ENCODE measurements around the gene PLEKHG4B. TPM values are rescaled to one million over a fixed set of nuclear protein-coding genes. Genes with fewer than 3 reads are reported as not detected.

PLEKHG4B gene
- total RNA-seq, 1 donor from 2014 or later = not detected

DNA sequence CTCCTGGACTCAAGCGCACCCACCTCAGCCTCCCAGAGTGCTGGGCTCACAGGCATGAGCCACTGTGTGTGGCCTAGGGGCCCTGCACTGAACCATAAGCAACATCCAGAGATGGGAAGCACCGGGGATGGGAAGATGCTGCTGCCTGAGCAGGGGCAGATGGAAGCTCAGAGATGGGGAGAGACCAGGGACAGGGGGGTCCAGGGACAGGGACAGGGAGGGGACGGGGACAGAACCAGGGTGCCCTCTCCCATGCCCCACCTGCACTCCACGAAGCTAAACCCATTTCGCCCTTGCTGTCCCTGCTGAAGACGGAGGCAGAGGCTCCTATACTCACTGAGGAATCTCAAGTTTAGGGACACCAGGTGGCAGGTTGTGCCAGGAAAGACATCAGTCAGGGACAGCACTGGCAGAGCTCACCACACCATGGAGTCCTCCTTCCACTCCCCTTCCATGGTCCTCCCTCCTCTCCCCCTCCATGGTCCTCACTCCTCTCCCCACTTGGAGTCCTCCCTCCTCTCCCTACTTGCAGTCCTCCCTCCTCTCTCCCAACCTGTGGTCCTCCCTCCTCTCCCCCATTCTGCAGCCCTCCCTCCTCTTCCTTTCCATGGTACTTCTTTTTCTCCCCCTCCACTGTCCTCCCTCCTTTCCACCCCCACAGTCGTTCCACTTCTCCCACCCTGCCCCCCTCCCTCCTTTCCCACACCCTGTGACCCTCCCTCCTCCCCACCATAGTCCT lies 53.8 kb downstream of the PLEKHG4B start:
- DNase-seq (ENCODE audit: low read depth) (no peak), FAIRE-seq (no peak)
- Histone ChIP-seq H3K27me3 (ENCODE audit: control insufficient read depth, insufficient read depth, low read length) (peaks cover 2% of the 10 kb centered on the region), H3K36me3 (ENCODE audit: control insufficient read depth, insufficient read depth, low read length) (no peaks in the 10 kb centered on the region), H3K4me3 (ENCODE audit: low read depth, low read length) (no peak overlapping the region)
- TF ChIP-seq, protein P1, sequence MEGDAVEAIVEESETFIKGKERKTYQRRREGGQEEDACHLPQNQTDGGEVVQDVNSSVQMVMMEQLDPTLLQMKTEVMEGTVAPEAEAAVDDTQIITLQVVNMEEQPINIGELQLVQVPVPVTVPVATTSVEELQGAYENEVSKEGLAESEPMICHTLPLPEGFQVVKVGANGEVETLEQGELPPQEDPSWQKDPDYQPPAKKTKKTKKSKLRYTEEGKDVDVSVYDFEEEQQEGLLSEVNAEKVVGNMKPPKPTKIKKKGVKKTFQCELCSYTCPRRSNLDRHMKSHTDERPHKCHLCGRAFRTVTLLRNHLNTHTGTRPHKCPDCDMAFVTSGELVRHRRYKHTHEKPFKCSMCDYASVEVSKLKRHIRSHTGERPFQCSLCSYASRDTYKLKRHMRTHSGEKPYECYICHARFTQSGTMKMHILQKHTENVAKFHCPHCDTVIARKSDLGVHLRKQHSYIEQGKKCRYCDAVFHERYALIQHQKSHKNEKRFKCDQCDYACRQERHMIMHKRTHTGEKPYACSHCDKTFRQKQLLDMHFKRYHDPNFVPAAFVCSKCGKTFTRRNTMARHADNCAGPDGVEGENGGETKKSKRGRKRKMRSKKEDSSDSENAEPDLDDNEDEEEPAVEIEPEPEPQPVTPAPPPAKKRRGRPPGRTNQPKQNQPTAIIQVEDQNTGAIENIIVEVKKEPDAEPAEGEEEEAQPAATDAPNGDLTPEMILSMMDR (IDR thresholded peaks at IDR 0.05; ENCODE audit: insufficient read depth, low read length, severe bottlenecking) = no peak

DNA sequence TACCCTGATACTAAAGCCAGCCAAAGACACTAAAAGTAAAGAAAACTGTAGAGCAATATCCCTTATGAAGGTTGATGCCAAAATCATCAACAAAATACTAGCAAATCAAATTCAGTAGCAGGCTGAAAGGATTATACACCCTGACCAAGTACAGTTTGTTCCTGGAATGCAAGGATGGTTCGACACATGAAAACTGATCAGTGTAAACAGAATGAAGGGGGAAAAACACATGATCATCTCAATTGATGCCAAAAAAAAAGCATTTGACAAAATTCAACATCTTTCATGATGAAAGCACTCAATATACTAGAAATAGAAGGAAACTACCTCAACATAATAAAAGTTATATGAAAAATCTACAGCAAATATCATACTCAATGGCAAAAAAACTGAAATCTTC lies 55.8 kb downstream of the PLEKHG4B start:
- H3K4me3 ChIP-seq (ENCODE audit: low read depth, low read length) = no peak overlapping the region
- FAIRE-seq (no peak), DNase-seq (ENCODE audit: low read depth) (no peak)
- no peaks in the 10 kb centered on the region for H3K36me3 ChIP-seq (ENCODE audit: control insufficient read depth, insufficient read depth, low read length)
- peaks cover 2% of the 10 kb centered on the region for H3K27me3 ChIP-seq (ENCODE audit: control insufficient read depth, insufficient read depth, low read length)
- TF ChIP-seq, protein P1 (IDR thresholded peaks at IDR 0.05; ENCODE audit: insufficient read depth, low read length, severe bottlenecking) = no peak

GRCh38 chr5:149745-150485 lies 57.9 kb downstream of the PLEKHG4B start:
- Histone ChIP-seq H3K36me3 (ENCODE audit: control insufficient read depth, insufficient read depth, low read length) (no peaks in the 10 kb centered on the region), H3K27me3 (ENCODE audit: control insufficient read depth, insufficient read depth, low read length) (peaks cover 2% of the 10 kb centered on the region), H3K4me3 (ENCODE audit: low read depth, low read length) (no peak overlapping the region)
- DNase-seq (ENCODE audit: low read depth) (peak; percentile 90), FAIRE-seq (peak; percentile 23)
- TF ChIP-seq, protein P1 (IDR thresholded peaks at IDR 0.05; ENCODE audit: insufficient read depth, low read length, severe bottlenecking) = no peak

DNA sequence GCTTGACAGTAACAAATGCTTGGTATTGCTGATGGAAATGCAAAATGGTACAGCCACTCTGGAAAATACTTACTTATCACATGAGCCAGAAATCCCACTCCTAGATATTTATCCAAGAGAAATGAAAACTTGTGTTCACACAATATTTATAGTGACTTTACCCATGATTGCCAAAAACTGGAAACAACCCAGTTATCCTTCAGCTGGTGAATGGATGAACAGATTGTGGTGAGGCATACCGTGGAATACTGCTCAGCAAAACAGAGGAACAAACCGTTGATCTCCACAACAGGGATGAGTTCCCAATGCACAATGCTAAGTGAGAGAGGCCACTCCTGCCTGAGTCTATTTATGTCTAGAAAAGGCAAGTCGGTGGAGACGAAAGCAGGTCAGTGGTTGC lies 58.8 kb downstream of the PLEKHG4B start:
- no peaks in the 10 kb centered on the region for H3K36me3 ChIP-seq (ENCODE audit: control insufficient read depth, insufficient read depth, low read length)
- FAIRE-seq (no peak), DNase-seq (ENCODE audit: low read depth) (no peak)
- H3K27me3 ChIP-seq (ENCODE audit: control insufficient read depth, insufficient read depth, low read length) = peaks cover 3% of the 10 kb centered on the region
- H3K4me3 ChIP-seq (ENCODE audit: low read depth, low read length) = no peak overlapping the region
- TF ChIP-seq, protein P1 (IDR thresholded peaks at IDR 0.05; ENCODE audit: insufficient read depth, low read length, severe bottlenecking) = no peak

DNA sequence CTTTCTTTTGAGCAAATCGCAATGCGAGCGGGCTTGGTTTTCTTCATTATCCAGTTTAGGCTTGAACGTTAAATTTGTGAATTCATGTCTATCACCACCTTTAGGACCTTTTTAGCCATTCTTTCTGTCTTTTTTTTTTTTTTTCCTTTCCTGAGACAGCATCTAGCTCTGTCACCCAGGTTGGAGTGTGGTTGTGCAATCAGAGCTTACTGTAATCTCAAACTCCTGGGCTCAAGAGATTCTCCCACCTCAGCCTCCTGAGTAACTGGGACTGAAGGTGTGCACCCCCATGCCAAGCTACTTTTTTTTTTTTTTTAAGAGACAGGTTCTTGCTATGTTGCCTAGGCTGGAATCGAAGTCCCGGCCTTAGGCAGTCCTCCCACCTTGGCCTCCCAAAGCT lies 60.1 kb downstream of the PLEKHG4B start:
- Histone ChIP-seq H3K36me3 (ENCODE audit: control insufficient read depth, insufficient read depth, low read length) (no peaks in the 10 kb centered on the region), H3K4me3 (ENCODE audit: low read depth, low read length) (no peak overlapping the region), H3K27me3 (ENCODE audit: control insufficient read depth, insufficient read depth, low read length) (peaks cover 2% of the 10 kb centered on the region)
- FAIRE-seq (no peak), DNase-seq (ENCODE audit: low read depth) (no peak)
- TF ChIP-seq, protein P1 (IDR thresholded peaks at IDR 0.05; ENCODE audit: insufficient read depth, low read length, severe bottlenecking) = no peak
